Epithelial cell of esophagus (primary cell): ENCODE results near the gene AP5Z1.

Experiments
- DNase-seq: peaks from one replicate; pipeline ENCODE4 v3.0.0; 2010; ENCODE audit warnings: low read depth
- H3K4me3 ChIP-seq: 2 replicates; pipeline ENCODE4 v1.5.1; 2011; ENCODE audit warnings: mild to moderate bottlenecking, low read length, control low read depth
- TF ChIP-seq, protein P1 (sequence below): IDR thresholded peaks from 2 replicates; pipeline ENCODE4 v1.5.1; 2011; ENCODE audit warnings: low read depth, mild to moderate bottlenecking, low read length, control low read depth, inconsistent platforms; ENCODE audit not compliant: insufficient read depth; ENCODE audit errors: missing control alignments

Gene AP5Z1

DNA sequence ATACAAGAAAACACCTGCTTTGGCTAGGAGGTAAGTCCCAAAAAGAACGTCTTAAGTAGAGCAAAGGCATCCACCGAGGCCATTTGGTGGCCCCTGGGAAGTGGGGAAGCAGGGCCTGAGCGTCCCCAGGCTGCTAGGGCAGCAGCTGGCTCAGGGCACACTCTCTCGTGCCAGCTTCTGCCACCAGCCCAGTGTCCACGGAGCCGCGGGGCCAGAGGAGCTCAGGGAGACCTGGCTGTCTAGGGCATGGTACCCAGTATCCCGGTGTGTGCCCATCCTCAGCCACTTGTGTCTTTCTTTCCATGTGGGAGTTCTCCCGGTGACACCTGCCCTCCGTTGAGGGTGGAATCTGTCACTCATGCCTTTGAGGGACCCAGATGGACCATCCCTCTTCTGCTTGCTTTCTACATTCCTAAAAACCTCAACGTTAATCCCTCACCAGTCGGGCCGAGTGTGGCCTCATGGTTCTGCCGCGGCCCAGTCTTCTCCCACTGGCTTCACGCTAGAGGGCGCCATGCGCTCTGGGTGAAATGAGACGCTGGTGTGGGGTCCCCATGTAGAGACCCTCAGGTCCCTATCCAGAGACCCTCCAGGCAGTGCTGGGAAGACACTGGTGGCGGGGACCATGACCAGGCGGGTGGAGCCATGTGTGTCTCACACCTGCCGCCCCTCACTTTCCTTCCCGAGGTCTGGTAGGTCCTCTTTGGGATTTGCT is 9.5 kb upstream of the AP5Z1 start:
- no peak overlapping the region for H3K4me3 ChIP-seq
- TF ChIP-seq, protein P1, sequence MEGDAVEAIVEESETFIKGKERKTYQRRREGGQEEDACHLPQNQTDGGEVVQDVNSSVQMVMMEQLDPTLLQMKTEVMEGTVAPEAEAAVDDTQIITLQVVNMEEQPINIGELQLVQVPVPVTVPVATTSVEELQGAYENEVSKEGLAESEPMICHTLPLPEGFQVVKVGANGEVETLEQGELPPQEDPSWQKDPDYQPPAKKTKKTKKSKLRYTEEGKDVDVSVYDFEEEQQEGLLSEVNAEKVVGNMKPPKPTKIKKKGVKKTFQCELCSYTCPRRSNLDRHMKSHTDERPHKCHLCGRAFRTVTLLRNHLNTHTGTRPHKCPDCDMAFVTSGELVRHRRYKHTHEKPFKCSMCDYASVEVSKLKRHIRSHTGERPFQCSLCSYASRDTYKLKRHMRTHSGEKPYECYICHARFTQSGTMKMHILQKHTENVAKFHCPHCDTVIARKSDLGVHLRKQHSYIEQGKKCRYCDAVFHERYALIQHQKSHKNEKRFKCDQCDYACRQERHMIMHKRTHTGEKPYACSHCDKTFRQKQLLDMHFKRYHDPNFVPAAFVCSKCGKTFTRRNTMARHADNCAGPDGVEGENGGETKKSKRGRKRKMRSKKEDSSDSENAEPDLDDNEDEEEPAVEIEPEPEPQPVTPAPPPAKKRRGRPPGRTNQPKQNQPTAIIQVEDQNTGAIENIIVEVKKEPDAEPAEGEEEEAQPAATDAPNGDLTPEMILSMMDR: peak; percentile 21
- DNase-seq: no peak

DNA sequence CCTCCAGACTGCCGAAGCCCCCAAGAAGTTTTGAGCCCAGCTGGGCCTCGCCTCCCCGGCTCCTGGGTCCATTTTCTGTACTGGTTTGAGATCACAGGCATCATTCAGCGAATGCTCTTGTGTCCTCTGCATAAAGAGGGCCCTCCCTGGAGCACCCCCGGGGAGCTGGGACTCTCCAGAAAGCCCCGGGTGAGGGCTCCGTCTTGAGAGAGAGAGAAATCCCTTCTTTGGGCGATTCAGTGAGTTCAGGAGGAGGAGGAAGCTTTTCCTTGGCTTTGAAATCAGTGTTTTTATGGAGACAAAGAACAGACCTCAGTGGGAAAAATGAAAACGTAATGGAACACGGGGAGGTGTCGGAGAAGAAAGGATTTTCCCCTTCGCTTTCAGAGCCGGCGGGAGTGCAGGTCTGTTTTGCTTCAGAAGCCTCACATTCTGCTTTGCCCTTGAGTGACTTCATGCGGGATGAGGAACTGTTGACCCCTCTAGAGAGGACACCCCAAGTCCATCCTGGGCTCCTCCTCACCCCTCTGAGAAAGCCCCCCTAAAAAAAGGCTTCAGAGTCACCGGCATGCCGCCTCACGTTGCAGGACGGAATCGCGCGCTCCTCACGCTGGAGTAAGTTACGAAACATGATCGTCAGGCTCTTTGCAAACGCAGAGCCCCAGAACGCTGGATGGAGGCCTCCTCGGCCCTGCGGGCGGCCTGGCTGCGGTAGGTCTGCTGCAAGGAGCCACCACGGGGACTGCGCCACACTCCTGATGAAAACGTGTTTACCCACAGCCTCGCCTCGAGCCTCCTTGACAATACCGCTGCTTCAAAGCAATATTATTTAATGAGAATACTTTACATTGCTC is 8.5 kb upstream of the AP5Z1 start:
- H3K4me3 ChIP-seq: no peak overlapping the region
- no peak for DNase-seq
- TF ChIP-seq, protein P1: no peak

DNA sequence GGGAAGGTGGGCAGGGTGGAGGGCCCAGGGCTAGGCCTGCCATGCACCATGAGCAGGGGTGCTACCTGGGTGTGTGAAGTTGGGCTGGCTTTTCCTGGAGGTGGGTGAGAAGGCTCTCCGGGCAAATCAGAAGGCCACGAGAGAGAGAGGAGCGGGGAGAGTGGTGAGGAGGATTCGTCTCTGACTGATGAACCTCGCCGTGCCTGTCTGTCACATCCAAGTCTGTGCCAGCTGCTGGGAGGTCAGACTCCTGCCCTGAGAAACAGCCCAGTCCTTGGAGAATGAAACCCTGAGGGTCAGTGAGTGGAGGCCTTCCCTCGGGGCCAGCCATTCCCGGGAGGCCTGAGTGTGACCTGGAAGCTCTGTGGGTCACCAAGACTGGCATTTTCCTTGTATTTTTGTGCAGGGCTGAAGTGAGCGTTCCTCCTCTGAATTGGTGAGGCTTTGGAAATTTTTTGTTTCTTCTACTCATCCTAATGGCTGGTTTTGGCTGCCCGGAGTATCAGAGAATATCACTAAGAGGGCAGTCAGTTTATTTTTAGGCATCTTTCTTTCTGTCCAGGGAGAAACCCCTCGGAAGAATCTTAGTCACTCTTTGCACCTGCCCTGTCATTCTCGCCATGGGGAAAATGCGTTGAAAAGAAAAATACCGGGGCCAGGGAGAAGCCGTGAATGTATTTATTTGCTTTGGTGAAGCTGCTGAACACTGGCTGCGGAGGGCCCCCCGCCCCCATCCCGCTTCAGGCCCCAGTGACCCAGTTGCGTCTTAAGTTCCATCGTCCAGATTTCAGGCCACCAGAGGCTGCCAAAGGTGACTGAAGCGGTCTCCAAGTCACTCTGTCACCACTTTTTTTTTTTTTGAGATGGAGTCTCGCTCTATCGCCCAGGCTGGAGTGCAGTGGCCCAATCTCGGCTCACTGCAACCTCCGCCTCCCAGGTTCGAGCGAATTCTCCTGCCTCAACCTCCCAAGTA is 6.5 kb upstream of the AP5Z1 start:
- DNase-seq: no peak
- H3K4me3 ChIP-seq: no peak overlapping the region
- TF ChIP-seq, protein P1: no peak

DNA sequence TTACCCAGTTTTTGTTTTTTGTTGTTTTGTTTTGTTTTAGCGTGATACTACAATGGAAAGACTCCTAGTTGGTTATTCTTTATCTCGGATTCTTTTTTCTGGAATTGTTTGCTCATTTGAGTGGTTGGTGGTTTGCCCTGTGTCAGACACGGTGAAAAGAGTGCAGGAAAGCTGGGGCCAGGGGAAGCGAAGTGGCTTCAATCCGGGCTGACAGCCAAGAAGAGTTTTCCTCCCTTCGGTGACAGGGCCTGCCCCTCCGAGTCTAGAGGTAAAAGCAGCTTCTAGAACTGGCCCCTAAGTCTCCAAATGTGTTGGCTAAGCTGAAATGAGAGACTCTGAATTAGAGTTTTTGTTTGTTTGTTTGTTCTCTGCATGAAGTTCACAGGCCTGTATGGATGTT is 5.7 kb upstream of the AP5Z1 start:
- DNase-seq: no peak
- TF ChIP-seq, protein P1: no peak
- H3K4me3 ChIP-seq: no peak overlapping the region

DNA sequence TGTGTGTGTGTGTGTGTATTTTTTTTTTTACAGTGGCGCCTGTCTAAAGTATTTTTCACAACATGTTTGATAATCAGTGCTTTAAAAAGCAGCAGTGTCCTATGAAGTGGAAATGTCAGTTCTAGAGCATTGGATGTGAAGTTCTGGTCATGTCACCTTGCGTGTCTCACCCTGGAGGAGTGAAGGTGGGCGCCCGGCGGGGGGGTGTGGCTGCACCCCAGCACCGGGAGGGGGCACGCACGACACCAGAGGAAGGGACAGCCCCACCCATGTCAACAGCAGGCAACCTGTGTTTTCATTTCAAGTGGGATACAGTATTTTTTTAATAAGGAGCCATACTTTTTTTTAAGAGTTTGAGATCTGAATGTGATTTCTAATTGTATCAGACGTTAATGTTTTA is 4.5 kb upstream of the AP5Z1 start:
- TF ChIP-seq, protein P1: no peak
- H3K4me3 ChIP-seq: no peak overlapping the region
- DNase-seq: no peak

DNA sequence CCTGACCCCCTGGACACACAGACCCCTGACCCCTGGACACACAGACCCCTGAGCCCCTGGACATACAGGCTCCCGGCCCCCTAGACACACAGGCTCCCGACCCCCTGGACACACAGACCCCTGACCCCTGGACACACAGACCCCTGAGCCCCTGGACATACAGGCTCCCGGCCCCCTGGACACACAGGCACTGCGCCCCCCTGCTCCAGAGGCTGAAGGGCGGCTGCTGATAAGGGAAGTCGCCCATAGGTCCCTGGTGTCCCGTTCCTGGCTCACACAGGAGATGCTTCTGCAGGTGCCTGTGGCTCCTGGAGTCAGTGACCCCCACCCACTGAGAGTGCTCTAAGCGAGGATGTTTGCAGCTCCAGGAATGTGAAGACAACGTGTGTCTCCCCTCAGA is 3.7 kb upstream of the AP5Z1 start:
- no peak overlapping the region for H3K4me3 ChIP-seq
- DNase-seq: no peak
- TF ChIP-seq, protein P1: no peak
